Activated CD4-positive, alpha-beta T cell treated with anti-CD3 and anti-CD28 coated beads, Interleukin-2, Interleukin-6, amounts not matched to agents 100 ng/mL and 50 ng/mL, durations not matched to agents 16 hours and 8 hours (primary cell): ENCODE results near the gene ARL10.
"Not testable (repeated sequence)": the region's sequence is repeated elsewhere in the genome, so short reads cannot be mapped to it uniquely, and the experiment has no call there.

ENCODE experiments used
- DNase-seq: peaks from one replicate; pipeline ENCODE4 v3.0.0-alpha.2; 2020

The ARL10 gene

DNA sequence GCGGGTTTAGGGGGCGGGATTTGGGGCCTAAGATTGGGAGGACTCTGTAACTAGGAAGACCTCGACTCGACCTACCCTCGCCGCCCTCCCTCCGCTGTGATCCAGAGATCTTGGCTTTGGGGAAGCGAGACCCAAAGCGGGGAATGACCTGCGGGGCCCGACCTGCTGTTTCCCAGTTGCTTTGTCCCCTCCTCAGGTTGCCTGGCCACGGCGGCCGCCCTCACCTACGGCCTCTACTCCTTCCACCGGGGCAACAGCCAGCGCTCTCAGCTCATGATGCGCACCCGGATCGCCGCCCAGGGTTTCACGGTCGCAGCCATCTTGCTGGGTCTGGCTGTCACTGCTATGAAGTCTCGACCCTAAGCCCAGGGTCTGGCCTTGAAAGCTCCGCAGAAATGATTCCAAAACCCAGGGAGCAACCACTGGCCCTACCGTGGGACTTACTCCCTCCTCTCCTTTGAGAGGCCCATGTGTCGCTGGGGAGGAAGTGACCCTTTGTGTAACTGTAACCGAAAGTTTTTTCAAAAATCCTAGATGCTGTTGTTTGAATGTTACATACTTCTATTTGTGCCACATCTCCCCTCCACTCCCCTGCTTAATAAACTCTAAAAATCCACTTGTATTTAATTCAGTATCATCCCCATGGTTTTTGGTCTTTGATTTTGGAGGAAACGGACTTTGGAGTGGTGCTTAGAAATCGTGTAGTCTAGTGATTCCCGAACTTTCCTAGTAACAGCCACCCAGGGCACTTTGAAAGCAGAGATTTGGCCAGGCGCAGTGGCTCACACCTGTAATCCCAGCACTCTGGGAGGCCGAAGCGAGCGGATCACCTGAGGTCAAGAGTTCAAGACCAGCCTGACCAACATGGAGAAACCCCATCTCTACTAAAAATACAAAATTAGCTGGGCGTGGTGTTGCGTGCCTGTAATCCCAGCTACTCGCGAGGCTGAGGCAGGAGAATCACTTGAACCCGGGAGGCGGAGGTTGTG is 24.1 kb downstream of the ARL10 start:
- DNase-seq, result no peak

DNA sequence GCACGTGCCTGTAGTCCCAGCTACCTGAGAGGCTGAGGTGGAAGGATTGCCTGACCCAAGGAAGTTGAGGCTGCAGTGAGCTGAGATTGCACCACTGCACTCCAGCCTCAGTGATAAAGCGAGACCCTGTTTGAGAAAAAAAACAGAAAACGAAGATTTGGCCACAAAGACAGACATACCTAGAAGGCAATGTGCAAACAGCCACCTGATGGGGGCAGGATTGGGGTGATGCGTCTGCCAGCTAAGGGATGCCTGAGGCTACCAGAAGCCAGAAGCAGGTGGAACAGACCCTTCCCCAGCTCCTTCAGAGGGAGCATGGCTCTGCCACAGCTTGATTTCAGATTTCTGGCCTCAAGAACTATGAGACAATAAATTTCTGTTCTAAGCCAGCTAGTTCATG is 26.2 kb downstream of the ARL10 start:
- no peak for DNase-seq

DNA sequence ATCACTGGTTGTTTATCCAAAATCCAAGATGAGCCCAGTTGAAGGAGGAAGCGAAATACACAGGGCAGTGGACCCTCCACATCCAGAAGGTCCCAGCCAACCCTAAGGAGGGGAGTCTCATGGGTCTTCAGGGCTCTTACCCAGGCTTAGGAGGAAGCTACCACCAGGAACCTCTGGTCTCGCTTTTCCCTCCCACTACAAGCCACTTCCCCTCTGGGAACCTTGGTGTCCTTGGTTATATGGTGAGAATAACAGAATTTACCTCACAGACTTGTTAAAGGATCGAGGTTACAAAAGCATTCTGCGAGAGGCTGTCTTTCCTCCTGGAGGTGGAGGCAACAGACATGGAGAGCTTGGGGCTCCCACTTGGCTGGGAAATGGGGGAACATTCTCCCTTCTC is 26.7 kb downstream of the ARL10 start:
- DNase-seq, result no peak

DNA sequence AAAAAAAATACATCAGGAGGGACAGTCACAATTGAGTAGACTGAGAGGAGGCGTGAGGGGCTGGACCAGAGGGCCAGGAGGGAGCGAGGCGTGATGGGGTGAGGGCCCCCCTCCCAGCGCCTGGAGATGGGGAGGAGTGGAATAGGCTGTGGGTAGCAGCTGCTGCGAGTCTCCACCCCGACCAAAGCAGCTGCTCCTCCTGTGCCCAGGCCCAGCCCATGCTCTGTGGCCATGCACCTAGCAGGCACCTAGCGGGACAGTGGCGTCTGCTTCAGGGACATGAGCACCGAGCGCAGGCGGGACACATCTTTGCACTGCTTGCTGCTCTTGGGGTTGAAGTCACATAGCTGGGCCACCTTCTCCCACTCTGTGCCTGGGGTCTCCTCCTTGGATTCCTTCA is 27.2 kb downstream of the ARL10 start:
- no peak for DNase-seq

DNA sequence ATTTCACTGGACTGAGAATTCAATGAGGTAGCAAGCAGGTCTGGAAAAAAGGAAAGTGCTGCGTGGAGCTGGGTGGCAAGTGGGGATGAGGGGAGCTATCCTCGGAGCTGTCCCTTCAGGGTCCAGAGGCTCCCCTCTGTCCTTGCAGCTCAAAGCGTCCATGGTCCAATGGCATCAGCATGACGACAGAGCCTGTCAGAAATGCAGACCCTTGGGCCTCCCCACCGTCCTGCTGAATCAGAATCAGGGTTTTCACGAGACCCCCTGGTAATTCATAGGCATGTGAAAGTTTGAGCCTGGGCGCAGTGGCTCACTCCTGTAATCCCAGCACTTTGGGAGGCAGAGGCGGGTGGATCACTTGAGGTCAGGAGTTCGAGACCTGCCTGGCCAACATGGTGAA is 28.8 kb downstream of the ARL10 start:
- no peak for DNase-seq

DNA sequence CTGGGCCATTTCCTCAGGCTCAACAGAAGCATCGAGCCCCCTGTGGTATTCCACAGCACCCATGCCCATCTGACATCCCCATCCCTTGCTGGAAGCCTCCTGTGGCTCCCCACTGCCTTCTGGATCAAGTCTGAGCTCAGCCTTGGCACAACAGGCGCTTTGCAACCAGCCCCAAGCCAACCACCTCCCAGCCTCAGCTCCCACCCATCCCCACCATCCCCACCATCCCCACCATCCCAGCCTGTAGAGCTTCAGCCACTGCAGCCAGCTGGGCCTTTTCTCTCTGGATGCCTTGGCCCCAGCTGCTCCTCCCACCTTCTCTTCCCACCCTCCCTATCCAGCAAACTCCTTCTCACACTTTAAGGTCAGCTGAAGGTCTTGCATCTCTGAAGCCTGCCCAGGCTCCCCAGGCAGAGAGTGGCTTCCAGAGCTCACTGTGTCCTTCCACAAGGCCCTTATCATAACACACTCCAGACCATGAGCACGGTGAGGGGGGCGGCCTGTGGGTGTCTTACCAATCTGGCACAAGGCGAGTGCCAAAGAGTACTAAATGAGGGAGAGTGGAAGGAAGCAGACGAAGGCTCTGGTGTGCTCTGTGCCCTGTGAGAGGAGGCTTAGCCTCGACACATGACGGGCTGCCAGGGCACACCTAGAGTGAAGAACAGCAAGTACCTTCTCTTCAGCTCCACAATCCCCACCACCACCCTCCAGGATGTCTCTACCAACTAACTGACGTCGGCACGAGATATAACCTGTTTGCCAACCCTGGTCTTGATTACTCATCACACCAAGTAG is 29.8 kb downstream of the ARL10 start:
- no peak for DNase-seq

DNA sequence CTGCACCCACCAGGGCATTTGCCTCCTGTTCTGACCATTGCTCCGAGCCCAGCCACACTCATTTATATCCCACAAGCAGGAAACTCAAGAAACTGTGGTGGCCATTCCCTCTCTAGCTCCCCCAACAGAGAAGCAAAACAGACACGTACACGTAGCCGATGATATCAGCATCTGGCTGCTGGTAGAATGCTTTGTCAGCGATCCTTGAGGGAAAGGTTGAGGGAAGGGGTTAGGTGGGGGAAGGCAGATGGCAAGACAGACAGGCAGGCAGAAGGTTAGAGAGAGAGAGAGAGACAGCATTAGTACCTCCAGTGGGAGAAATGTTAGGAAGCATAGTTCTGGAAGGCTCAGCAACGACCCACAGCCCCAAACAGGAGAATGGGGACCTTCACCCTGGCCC is 31.0 kb downstream of the ARL10 start:
- DNase-seq, result no peak

DNA sequence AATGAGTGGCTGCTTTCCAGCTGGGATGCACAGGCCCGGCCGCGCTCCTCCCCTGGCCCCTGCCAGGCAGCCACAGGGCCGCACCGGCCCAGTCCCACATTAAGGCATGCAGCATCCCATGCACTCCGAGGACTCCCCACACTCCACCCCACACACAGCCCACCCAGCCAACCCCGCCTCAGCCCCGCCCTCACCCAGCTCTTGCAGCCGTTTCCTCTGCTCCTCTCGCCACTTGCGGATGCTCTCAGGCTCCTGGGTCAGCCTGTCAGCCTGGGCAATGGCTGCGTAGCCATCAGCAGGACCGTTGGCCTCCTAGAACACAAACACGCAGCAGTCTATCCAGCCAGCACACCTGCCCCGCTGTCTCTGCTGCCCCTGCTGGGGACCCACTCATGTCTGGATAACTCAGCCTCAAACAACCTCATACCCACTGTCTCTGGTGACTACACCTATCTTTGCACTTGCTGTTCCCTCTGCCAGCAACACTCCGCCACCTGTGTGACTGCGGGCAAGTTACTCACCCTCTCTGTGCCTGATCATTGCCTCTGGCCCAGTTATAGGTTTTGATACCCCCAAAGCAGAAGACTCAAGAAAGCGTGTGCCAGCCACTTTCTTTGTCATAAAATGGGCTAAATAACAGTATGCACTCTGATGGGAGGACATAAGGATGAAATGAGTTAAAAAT is 32.6 kb downstream of the ARL10 start:
- DNase-seq, result no peak

DNA sequence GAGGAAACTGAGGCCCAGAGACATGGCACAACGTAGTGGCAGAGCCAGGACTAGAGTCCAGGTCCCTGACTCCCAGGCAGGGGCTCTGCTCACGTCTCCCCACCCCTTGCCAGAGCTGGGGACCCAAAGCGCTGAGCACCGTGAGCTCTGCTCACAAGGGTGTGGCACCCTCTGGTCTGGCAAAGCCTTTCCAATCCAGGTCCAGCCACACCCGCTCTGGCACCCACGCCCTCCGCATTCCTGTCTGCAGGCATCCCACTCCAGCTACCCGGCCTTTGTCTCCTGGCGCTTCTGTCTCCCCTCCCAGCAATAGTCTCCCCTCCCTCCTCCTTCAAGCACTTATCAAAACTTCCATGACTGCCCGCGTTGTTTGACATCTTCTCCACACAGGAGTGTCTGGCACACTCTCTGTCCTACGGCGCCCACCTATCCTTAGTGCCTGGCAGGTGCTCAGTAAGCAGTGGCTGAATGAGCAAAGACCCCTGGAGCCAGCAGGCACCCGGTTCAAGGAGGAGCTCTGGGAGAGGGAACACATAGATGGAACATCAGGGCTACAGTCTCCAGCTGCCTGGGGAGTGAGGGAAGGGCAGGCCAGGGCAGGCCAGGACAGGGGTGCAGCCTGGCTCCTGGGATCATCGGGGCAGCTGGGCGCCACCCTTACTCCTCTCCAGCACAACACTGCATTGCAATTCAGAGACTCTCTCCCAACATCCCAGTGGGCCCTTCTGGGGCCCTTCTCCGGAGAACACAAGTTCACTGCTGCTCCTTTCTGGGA is 35.3 kb downstream of the ARL10 start:
- DNase-seq, result no peak

DNA sequence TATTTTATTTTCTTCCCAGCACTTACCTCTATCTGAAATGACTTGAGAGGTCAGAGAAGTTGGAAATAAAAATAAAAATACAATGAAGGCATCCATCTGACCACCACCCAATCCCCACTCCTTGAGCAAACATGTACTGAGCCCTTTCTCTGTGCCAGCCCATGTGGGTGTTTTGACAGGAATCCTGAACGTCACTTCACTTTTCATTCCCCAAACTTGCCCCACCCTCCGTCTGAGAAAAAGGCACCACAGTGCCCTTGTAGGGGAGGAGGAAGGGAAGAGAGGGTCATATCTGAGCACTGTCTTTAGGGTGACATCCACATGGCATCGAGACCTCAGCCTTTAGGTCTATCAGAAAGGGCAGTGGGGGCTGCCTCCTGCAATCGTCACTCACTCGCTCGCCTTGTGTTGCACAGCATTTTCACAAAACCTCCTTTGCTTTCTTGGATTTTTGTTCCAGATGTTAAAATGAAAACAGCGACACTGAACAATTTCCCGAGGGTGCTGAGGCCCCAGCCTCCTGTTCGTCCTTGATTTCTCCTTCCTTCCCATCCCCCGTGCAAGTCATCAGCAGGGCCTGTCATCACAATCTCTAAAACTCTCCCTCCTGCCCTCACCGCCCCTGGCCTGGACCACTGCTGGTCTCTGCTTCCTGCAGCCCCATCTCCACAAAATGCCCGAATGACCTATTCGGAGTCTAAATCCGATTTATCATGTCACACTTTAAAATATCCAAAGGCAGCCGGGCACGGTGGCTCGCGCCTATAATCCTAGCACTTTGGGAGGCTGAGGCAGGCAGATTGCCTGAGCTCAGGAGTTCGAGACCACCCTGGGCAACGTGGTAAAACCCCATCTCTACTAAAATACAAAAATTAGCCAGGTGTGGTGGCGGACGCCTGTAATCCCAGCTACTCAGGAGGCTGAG is 36.3 kb downstream of the ARL10 start:
- no peak for DNase-seq

DNA sequence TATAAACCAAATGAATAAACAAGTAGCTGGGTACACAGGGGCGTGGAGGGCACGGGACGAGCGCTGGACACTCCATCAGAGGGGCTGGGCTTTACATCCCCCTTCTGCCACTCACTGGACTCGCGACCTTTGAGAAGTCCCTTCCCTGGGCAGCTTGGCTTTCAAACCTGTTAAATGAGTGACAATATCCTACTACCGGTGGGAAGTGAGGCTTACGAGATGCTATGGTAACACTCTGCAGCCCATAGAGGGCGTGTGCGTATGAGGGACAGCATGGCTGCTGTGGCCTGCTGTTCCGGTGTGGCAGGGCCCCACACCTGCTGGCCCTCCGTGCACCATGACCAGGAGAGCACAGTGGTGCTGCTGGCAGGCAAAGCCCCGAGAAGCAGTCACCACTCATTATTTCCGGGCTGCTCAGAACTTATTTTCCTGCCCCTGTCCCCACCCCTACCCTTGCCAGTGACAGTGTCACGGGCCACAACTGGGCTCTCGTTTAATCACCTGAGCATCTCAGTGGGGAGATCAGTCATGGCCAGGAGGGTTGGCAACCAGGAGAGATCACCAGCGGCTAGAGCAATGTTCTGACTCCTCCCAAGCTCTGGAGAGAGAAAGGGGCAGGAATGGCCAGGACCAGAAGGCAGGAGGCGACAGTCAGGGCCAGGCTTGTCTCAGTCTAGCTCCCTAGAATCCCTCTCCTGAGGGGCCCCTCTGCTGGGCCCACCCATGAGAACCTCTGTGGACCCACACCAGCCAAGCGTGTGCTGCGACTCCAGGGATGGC is 40.6 kb downstream of the ARL10 start:
- no peak for DNase-seq

DNA sequence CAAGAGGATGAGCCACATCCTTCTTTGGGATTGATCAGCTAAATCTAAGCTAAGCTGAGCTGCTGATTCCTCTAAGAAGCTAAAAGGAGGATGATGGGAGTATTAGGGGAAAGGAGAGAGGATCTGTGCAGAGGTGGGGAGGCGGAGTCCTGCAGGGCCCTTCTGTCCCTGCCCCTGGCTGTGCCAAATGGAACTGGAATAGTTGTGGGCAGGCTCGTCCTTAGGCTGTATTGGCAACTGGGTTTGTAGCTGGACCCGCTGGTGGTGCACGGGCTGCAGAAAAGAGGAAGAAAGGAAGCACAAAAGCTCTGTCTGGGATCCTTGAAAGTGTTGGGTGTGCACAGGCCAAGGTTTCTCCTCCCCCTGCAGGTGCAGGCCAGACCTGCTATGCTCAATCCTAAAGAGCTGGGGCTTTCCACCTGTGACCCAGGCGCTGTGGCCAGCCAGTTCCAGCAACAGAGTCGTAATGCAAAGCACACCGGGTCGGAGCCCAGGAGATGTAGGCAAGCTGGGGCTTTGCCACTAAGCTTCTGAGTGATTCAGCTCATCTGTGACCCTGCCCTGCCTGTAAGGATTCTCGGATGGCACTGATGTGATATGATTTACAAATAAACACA is 41.3 kb downstream of the ARL10 start:
- no peak for DNase-seq

DNA sequence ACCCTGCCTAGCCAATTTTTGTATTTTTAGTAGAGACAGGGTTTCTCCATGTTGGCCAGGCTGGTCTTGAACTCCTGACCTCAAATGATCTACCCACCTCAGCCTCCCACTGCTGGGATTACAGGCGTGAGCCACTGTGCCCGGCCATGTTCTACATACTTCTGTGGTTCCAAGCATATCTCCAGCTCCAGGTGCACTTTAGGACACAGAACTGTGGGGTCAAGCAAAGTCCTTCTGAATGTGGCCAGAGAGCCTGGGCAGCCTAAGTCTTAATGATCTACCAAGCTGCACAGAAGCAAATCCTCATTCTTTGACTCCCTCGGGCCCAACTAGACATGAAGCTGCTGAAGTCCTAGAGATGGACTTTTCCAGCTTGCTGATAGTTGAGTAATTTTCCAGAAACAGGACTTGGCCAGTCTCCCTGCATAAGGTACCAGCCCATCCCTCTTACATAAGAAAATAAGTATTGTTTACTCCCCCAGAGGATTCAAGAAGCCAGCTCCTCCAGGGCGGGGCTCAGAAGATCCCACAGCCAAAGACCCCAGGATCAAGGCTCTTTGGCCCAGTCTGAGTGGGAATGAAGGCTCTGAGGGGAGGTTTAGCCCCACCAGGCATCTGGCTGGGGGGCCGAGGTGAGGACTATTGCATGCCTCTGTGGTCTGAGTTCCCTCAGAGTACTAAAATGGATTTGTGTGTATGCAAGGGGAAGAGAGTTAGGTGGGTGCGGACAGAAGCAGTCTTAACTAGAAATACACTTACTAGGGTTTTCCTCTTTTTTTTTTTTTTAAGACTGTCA is 42.4 kb downstream of the ARL10 start:
- no peak for DNase-seq

DNA sequence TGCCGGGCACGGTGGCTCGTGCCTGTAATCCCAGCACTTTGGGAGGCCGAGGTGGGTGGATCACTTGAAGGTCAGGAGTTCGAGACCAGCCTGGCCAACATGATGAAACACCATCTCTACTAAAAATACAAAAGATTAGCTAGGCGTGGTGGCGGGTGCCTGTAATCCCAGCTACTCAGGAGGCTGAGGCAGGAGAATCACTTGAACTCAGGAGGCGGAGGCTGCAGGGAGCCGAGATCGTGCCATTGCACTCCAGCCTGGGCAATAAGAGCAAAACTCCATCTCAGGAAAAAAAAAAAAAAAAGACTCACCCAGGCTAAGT is 42.9 kb downstream of the ARL10 start:
- not testable (repeated sequence) for DNase-seq

DNA sequence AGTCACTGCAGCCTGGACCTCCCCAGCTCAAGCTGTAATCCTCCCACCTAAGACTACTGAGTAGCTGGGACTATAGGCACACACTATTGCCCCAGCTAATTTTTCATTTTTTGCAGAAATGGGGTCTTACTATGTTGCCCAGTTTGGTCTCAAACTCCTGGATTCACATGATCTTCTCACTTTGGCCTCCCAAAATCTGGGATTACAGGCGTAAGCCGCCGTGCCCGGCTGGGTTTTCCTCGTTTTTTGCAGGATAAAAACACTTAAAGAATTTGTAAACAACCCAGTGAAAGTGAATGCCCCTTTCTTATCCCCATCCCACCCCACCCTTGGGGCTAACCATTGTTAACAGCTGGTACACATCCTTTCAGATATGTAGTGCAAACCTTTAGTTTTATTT is 43.3 kb downstream of the ARL10 start:
- no peak for DNase-seq

DNA sequence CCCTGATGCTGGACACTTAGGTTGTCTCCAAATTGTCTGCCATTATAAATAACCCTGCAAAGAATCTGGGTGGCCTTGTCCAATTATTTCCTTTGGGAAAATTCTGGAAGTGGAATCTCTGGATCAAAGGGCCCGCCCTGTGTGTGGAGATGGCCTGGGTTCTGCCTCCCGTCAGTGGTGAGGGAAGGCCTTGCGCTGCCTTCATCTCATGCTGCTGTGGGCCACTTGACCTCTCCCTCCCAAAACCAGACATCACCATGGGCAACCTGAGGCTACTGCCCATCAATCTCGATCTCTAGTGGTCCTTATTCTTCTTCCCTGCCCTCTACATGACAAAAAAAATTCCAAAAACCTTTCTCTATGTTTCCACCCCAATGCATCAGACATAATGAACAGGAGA is 44.5 kb downstream of the ARL10 start:
- no peak for DNase-seq

DNA sequence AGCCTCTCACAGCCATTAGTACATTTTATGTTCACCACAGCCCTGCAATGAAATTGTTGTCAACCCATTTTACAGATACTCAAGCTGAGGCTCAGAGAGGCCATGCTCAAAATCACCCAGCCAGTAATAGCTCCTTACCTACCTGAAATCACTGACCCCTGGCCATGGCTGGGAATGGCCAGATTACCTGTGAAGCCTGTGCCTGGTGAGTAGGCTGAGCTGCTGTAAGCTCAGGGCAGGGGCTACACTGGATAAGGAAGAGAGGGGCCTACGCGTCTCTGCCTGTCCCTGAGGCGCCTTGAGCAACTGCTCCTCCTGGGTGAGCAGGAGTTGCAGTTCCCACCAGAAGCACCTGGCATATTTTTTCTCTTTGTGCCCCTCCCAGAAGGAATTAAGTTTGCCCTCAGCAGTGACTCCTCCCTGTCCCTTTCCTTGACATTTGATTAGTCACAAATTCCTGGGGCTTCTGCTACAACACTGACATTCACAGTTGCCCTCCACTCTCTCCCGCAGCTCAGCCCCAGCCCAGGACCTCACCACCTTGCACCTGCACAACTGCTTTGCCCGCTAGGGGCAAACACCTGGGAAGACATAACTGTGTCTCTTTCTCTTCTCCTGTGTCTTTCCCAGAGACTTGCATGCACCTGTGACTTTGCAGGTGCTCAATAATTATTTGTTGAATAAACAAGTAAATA is 45.3 kb downstream of the ARL10 start:
- DNase-seq, result no peak

DNA sequence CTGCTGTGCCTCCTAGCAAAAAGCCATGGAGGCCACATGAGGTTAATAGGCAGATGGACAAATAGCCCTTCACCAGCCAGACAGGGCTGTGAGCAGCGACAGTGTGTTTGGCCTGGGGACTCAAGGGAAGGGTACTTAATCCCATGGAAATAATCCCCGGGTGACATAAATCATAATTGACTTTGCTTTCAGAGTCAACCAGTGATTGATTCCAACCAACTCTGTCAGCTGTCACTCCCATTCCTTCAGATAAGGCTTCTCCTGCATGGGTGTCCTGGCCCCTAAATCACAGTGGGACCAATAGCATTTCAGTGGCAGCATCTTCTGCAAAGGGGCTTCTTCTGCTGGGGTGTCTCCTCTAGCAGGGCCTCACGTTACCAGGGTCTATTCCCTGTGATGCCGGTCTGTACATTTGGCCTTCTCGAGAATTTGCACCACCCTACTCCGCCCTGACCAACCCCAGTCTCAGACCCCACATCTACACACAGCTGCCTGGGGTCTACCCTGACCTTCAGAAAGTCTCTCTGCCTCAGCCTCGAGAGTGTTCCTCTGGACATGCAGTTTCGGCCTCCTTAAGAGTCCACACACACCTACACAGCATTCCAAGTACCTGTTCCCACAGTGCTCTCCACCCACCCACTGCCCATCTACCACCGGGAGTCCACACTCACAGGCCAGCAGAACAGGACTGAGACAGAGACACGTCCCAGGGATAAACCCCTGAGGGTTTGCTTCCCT is 47.4 kb downstream of the ARL10 start:
- DNase-seq, result no peak
